ENCODE data around the gene KLHL2. TPM values are rescaled to one million over a fixed set of nuclear protein-coding genes. Genes with fewer than 3 reads are reported as not detected.
A peak's percentile ranks its signal among the peaks of the same experiment; 100 is the strongest.

The KLHL2 gene
- total and polyA plus RNA-seq, 9 of the 15 experiments (the other 6 are each of a cell fraction or from before 2014, with no cell fraction given) = 2.5 to 11.3 (median 6.1) TPM

GRCh38 chr4:165327211-165328100 is 120.1 kb downstream of the KLHL2 start, which contains the start of gene MSMO1 (continued):
- peak; percentile 94 for TF ChIP-seq RREB1 (CRISPR knock-in tag; IDR thresholded peaks at IDR 0.05)
- TF ChIP-seq PKNOX1 (IDR thresholded peaks at IDR 0.05) = peak; percentile 98
- TF ChIP-seq FOXA1 (IDR thresholded peaks at IDR 0.05; ENCODE audit: borderline replicate concordance) = no peak
- no peak for TF ChIP-seq ZNF639 (CRISPR knock-in tag; conservative IDR thresholded peaks at IDR 0.05 in 1 of 2, IDR thresholded peaks at IDR 0.05 in 1 of 2)
- TF ChIP-seq JUN (IDR thresholded peaks at IDR 0.05; ENCODE audit: borderline replicate concordance, low read depth, low read length) = 0 out of 2 replicates have a peak, but pooled peaks have one; percentile 25
- no peak for TF ChIP-seq JUN (CRISPR knock-in tag; IDR thresholded peaks at IDR 0.05; ENCODE audit: borderline replicate concordance)
- peak; percentile 98 for TF ChIP-seq SRSF1 (IDR thresholded peaks at IDR 0.05; ENCODE audit: low read depth, low read length)
- peak; percentile 53 to 85; a peak in 2 of 4 replicates for TF ChIP-seq TBL1XR1 (IDR thresholded peaks at IDR 0.05; ENCODE audit: low read length in 2 of 2)
- TF ChIP-seq DDX20 (tag; IDR thresholded peaks at IDR 0.05; ENCODE audit: low read depth) = no peak
- TF ChIP-seq TCF3 (CRISPR knock-in tag; IDR thresholded peaks at IDR 0.05) = no peak
- TF ChIP-seq PTRF (tag; IDR thresholded peaks at IDR 0.05) = no peak
- peak; percentile 29 for TF ChIP-seq FIP1L1 (IDR thresholded peaks at IDR 0.05; ENCODE audit: low read depth, low read length, poor library complexity, severe bottlenecking)
- TF ChIP-seq ZNF764 (CRISPR knock-in tag; IDR thresholded peaks at IDR 0.05; ENCODE audit: low read depth) = no peak
- no peak for TF ChIP-seq ZNF41 (CRISPR knock-in tag; conservative IDR thresholded peaks at IDR 0.05)
- no peak for TF ChIP-seq GTF2A2 (tag; IDR thresholded peaks at IDR 0.05)
- TF ChIP-seq ILF3 (IDR thresholded peaks at IDR 0.05; ENCODE audit: borderline replicate concordance) = no peak
- TF ChIP-seq SIN3B (IDR thresholded peaks at IDR 0.05; ENCODE audit: low read depth) = peak; percentile 56; the same call in 1 of the 2 replicates
- no peak for TF ChIP-seq HES1 (IDR thresholded peaks at IDR 0.05; ENCODE audit: low read depth)
